HepG2 (cell line): Measurements from ENCODE around the gene TMBIM6. TPM values are rescaled to one million over a fixed set of nuclear protein-coding genes. Genes with fewer than 3 reads are reported as not detected.

Experiments
- HINFP ChIP-seq: sonication (generic); formaldehyde crosslinking; IDR thresholded peaks from 2 replicates; pipeline ENCODE4 v1.4.0; 2020; ENCODE audit warnings: low read depth, mild to moderate bottlenecking, missing genetic modification reagents
- HMGXB4 ChIP-seq, 2 experiments: sonication (generic) in 1 of 2; formaldehyde crosslinking in 1 of 2; IDR thresholded peaks; 2 replicates each; pipeline versions ENCODE4 v1.4.0 to v1.6.1; 2018 to 2020; ENCODE audit warnings: missing genetic modification reagents in 2 of 2, borderline replicate concordance in 1 of 2, low read depth in 1 of 2, mild to moderate bottlenecking in 1 of 2, missing biosample characterization in 1 of 2
- HNRNPLL ChIP-seq: fragments of 200-400 bp; formaldehyde crosslinking; IDR thresholded peaks from 2 replicates; pipeline ENCODE4 v1.6.1; 2017; ENCODE audit warnings: mild to moderate bottlenecking, low read depth, low read length; ENCODE audit not compliant: poor library complexity, severe bottlenecking
- MAFK ChIP-seq, 2 experiments: IDR thresholded peaks in 1 of 2; conservative IDR thresholded peaks in 1 of 2; 2 replicates each; pipeline ENCODE4 v1.6.1; 2011; ENCODE audit warnings: improper control_type of control experiment in 2 of 2, low read length in 2 of 2
- MBD4 ChIP-seq: IDR thresholded peaks from 2 replicates; pipeline ENCODE4 v1.6.1; 2012; ENCODE audit warnings: low read length, inconsistent platforms, borderline replicate concordance
- MIER2 ChIP-seq: IDR thresholded peaks from 2 replicates; pipeline ENCODE4 v1.6.1; 2016; ENCODE audit warnings: missing biosample characterization, missing genetic modification reagents
- PRPF4 ChIP-seq: fragments of 200-400 bp; formaldehyde crosslinking; IDR thresholded peaks from 2 replicates; pipeline ENCODE4 v1.6.1; 2016; ENCODE audit warnings: low read length, low read depth; ENCODE audit not compliant: poor library complexity, severe bottlenecking
- RERE ChIP-seq: IDR thresholded peaks from 2 replicates; pipeline ENCODE4 v1.6.1; 2016; ENCODE audit warnings: low read depth, missing genetic modification reagents, missing compliant biosample characterization
- SIN3A ChIP-seq: IDR thresholded peaks from 2 replicates; pipeline ENCODE4 v1.6.1; 2011; ENCODE audit warnings: low read depth, mild to moderate bottlenecking, control low read depth, low read length, borderline replicate concordance
- SRSF4 ChIP-seq: fragments of 200-400 bp; formaldehyde crosslinking; IDR thresholded peaks from one replicate; pipeline ENCODE4 v1.6.1; 2018; ENCODE audit warnings: mild to moderate bottlenecking, low read depth, low read length, moderate library complexity; ENCODE audit not compliant: poor library complexity, severe bottlenecking
- ZBTB42 ChIP-seq: sonication (generic); formaldehyde crosslinking; IDR thresholded peaks from 2 replicates; pipeline ENCODE4 v1.5.0; 2020; ENCODE audit warnings: mild to moderate bottlenecking, missing genetic modification reagents
- ZMYM4 ChIP-seq: sonication (generic); formaldehyde crosslinking; IDR thresholded peaks from 2 replicates; pipeline ENCODE4 v1.8.1; 2023; ENCODE audit warnings: mild to moderate bottlenecking, missing genetic modification reagents
- ZNF124 ChIP-seq: sonication (generic); formaldehyde crosslinking; IDR thresholded peaks from 2 replicates; pipeline ENCODE4 v1.4.0; 2020; ENCODE audit warnings: missing genetic modification reagents
- ZNF235 ChIP-seq: sonication (generic); formaldehyde crosslinking; IDR thresholded peaks from 2 replicates; pipeline ENCODE4 v1.8.1; 2023; ENCODE audit warnings: mild to moderate bottlenecking, missing genetic modification reagents, borderline replicate concordance
- ZNF343 ChIP-seq: sonication (generic); formaldehyde crosslinking; IDR thresholded peaks from 2 replicates; pipeline ENCODE4 v1.4.0; 2020; ENCODE audit warnings: mild to moderate bottlenecking, missing genetic modification reagents
- ZNF350 ChIP-seq: sonication (generic); formaldehyde crosslinking; IDR thresholded peaks from 2 replicates; pipeline ENCODE4 v1.4.0; 2020; ENCODE audit warnings: mild to moderate bottlenecking, low read depth, missing genetic modification reagents, borderline replicate concordance
- ZNF780A ChIP-seq: sonication (generic); formaldehyde crosslinking; IDR thresholded peaks from 2 replicates; pipeline ENCODE4 v1.8.0; 2022; ENCODE audit warnings: mild to moderate bottlenecking, missing genetic modification reagents, moderate library complexity
- ZZZ3 ChIP-seq: sonication (generic); formaldehyde crosslinking; IDR thresholded peaks from 2 replicates; pipeline ENCODE4 v1.4.0; 2020; ENCODE audit warnings: missing genetic modification reagents, mild to moderate bottlenecking, borderline replicate concordance
- polyA plus RNA-seq, 8 experiments: library from polyadenylated mRNA; depleted of rRNA in 3 of 8; stranded (reverse) in 7 of 8; unstranded in 1 of 8; fragments of >200 nt; fragmentation: Illumina TruSeq in 4 of 8; extraction: Trizol in 4 of 8; gene quantifications; 2 replicates each; pipeline versions ENCODE4 v1.2.1 to v1.2.3, GENCODE V29; 2011 to 2016; ENCODE audit warnings: low read depth in 4 of 8, missing spikeins in 1 of 8, mixed read lengths in 1 of 8; ENCODE audit not compliant: insufficient read depth in 1 of 8
- total RNA-seq, 5 experiments: library from RNA; depleted of rRNA; stranded (reverse); fragments of >200 nt; fragmentation: Illumina TruSeq; extraction: Trizol; gene quantifications; 2 replicates each; pipeline ENCODE4 v1.2.3, GENCODE V29; 2016; ENCODE audit warnings: low read depth in 1 of 5

TMBIM6 gene
- total and polyA plus RNA-seq, 2 of the 13 experiments (the other 11 are each of a cell fraction or from before 2014, with no cell fraction given): 412 to 468 TPM

GRCh38 chr12:49707128-49707811 is 34.1 kb upstream of the TMBIM6 start, which contains the start of gene FMNL3 (continued):
- TF ChIP-seq RERE (CRISPR knock-in tag) (0 out of 2 replicates have a peak, but pooled peaks have one; percentile 22), ZNF350 (CRISPR knock-in tag) (0 out of 2 replicates have a peak, but pooled peaks have one; percentile 63), ZBTB42 (CRISPR knock-in tag) (no peak), MIER2 (CRISPR knock-in tag) (peak; percentile 53; the same call in 1 of the 2 replicates), HINFP (CRISPR knock-in tag) (0 out of 2 replicates have a peak, but pooled peaks have one; percentile 71), ZNF343 (no peak), ZZZ3 (CRISPR knock-in tag) (no peak), MAFK (conservative IDR thresholded peaks at IDR 0.05 in 1 of 2, IDR thresholded peaks at IDR 0.05 in 1 of 2; ENCODE audit: low read length in 2 of 2) (no peak), SRSF4 (no peak), ZMYM4 (CRISPR knock-in tag) (peak; percentile 91), ZNF124 (0 out of 2 replicates have a peak, but pooled peaks have one; percentile 43), ZNF235 (CRISPR knock-in tag) (0 out of 2 replicates have a peak, but pooled peaks have one; percentile 73), MBD4 (no peak), SIN3A (no peak), HMGXB4 (CRISPR knock-in tag; IDR thresholded peaks at IDR 0.05; ENCODE audit: borderline replicate concordance in 1 of 2, low read depth in 1 of 2) (peak; percentile 47 to 68; a peak in 2 of 4 replicates), PRPF4 (no peak), HNRNPLL (peak; percentile 60), ZNF780A (CRISPR knock-in tag) (0 out of 2 replicates have a peak, but pooled peaks have one; percentile 51)
